Measurements from ENCODE around the gene LYPD5. TPM values are rescaled to one million over a fixed set of nuclear protein-coding genes. Genes with fewer than 3 reads are reported as not detected.
"Not testable (repeated sequence)": the region's sequence is repeated elsewhere in the genome, so short reads cannot be mapped to it uniquely, and the experiment has no call there.

Gene LYPD5, protein sequence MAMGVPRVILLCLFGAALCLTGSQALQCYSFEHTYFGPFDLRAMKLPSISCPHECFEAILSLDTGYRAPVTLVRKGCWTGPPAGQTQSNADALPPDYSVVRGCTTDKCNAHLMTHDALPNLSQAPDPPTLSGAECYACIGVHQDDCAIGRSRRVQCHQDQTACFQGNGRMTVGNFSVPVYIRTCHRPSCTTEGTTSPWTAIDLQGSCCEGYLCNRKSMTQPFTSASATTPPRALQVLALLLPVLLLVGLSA
- total RNA-seq (1 to 10 TPM; 2.3 to 7.1 TPM), polyA plus RNA-seq (ENCODE audit: insufficient read length in 2 of 2) (1 to 10 TPM; 7.3 to 8.5 TPM)
- long read RNA-seq, donor 1, partial matches to known transcripts, result 0 of 3 reads
- long read RNA-seq, donor 1, other reads (novel, unspliced or antisense), result 0 of 3 reads
- long read RNA-seq, donor 2, partial matches to known transcripts, result 0 of 1 reads
- long read RNA-seq, donor 2, other reads (novel, unspliced or antisense), result 0 of 1 reads
- long read RNA-seq, donor 3, partial matches to known transcripts, result 0 of 1 reads
- long read RNA-seq, donor 3, other reads (novel, unspliced or antisense), result 0 of 1 reads
- long read RNA-seq, donor 4, result 0 reads

GRCh38 chr19:43802216-43802951 is at the start of gene LYPD5:
TSS of gene LYPD5 (minus strand) at chr19:43802447. CDS start at chr19:43802380, 67 bp downstream.
- 78% methylated on average over 8 of the region's 12 CpGs for WGBS (ENCODE audit: insufficient coverage)
- no peak for DNase-seq (ENCODE audit: low read depth in 4 of 6, low spot score in 6 of 6)
- Histone ChIP-seq H3K4me1 (ENCODE audit: control insufficient read depth, insufficient read depth, low read length) (peaks cover 15% of the 10 kb centered on the region), H3K27ac (ENCODE audit: low read depth, low read length) (no peak within 1 kb of the TSS), H3K36me3 (ENCODE audit: control insufficient read depth, insufficient read depth, low read length) (no peaks in the 10 kb centered on the region), H3K27me3 (ENCODE audit: control insufficient read depth, insufficient read depth, low read length) (peaks cover 15% of the 10 kb centered on the region), H3K4me3 (ENCODE audit: low read depth, low read length) (no peak within 1 kb of the TSS), H3K9me3 (ENCODE audit: control insufficient read depth, insufficient read depth, low read length) (no peaks in the 10 kb centered on the region)

GRCh38 chr19:43848821-43849220 is 46.6 kb upstream of the LYPD5 start:
- no peaks in the 10 kb centered on the region for H3K4me1 ChIP-seq (ENCODE audit: control insufficient read depth, insufficient read depth, low read length)
- DNase-seq (ENCODE audit: low read depth in 4 of 6, low spot score in 6 of 6), result no peak
- H3K27ac ChIP-seq (ENCODE audit: low read depth, low read length), result no peak overlapping the region
- H3K4me3 ChIP-seq (ENCODE audit: low read depth, low read length), result no peak overlapping the region
- H3K36me3 ChIP-seq (ENCODE audit: control insufficient read depth, insufficient read depth, low read length), result peaks cover 3% of the 10 kb centered on the region
- no peaks in the 10 kb centered on the region for H3K27me3 ChIP-seq (ENCODE audit: control insufficient read depth, insufficient read depth, low read length)
- H3K9me3 ChIP-seq (ENCODE audit: control insufficient read depth, insufficient read depth, low read length), result peaks cover 49% of the 10 kb centered on the region

- H3K36me3 ChIP-seq (ENCODE audit: control insufficient read depth, insufficient read depth, low read length), result peaks cover 6% of the 10 kb centered on the region
- 100% methylated on average over 2 of the region's 4 CpGs for WGBS (ENCODE audit: insufficient coverage)
Observed at GRCh38 chr19:43847884-43848283, 45.6 kb upstream of the LYPD5 start.

DNA sequence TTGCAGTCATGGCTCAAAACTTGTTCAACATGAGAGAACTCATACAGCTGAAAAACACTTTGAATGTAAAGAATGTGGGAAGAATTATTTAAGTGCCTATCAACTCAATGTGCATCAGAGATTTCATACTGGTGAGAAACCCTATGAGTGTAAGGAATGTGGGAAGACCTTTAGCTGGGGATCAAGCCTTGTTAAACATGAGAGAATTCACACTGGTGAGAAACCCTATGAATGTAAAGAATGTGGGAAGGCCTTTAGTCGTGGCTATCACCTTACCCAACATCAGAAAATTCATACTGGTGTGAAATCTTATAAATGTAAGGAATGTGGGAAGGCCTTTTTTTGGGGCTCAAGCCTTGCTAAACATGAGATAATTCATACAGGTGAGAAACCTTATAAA is 45.0 kb upstream of the LYPD5 start:
- no CpG with 5 or more reads among the region's 1 CpG for WGBS (ENCODE audit: insufficient coverage)
- no peaks in the 10 kb centered on the region for H3K4me1 ChIP-seq (ENCODE audit: control insufficient read depth, insufficient read depth, low read length)
- peaks cover 8% of the 10 kb centered on the region for H3K36me3 ChIP-seq (ENCODE audit: control insufficient read depth, insufficient read depth, low read length)
- no peak overlapping the region for H3K4me3 ChIP-seq (ENCODE audit: low read depth, low read length)
- no peak for DNase-seq (ENCODE audit: low read depth in 4 of 6, low spot score in 6 of 6)
- no peaks in the 10 kb centered on the region for H3K27me3 ChIP-seq (ENCODE audit: control insufficient read depth, insufficient read depth, low read length)
- peaks cover 49% of the 10 kb centered on the region for H3K9me3 ChIP-seq (ENCODE audit: control insufficient read depth, insufficient read depth, low read length)
- H3K27ac ChIP-seq (ENCODE audit: low read depth, low read length), result no peak overlapping the region

More at GRCh38 chr19:43847884-43848283, 45.6 kb upstream of the LYPD5 start:
- no peak for DNase-seq (ENCODE audit: low read depth in 4 of 6, low spot score in 6 of 6)
- Histone ChIP-seq H3K4me1 (ENCODE audit: control insufficient read depth, insufficient read depth, low read length) (no peaks in the 10 kb centered on the region), H3K9me3 (ENCODE audit: control insufficient read depth, insufficient read depth, low read length) (peaks cover 50% of the 10 kb centered on the region), H3K27me3 (ENCODE audit: control insufficient read depth, insufficient read depth, low read length) (no peaks in the 10 kb centered on the region), H3K27ac (ENCODE audit: low read depth, low read length) (no peak overlapping the region), H3K4me3 (ENCODE audit: low read depth, low read length) (no peak overlapping the region)

- Histone ChIP-seq H3K4me1 (ENCODE audit: control insufficient read depth, insufficient read depth, low read length) (no peaks in the 10 kb centered on the region), H3K36me3 (ENCODE audit: control insufficient read depth, insufficient read depth, low read length) (peaks cover 28% of the 10 kb centered on the region), H3K27ac (ENCODE audit: low read depth, low read length) (no peak overlapping the region), H3K27me3 (ENCODE audit: control insufficient read depth, insufficient read depth, low read length) (no peaks in the 10 kb centered on the region), H3K9me3 (ENCODE audit: control insufficient read depth, insufficient read depth, low read length) (peaks cover 37% of the 10 kb centered on the region), H3K4me3 (ENCODE audit: low read depth, low read length) (no peak overlapping the region)
- no CpG with 5 or more reads among the region's 2 CpGs for WGBS (ENCODE audit: insufficient coverage)
- no peak for DNase-seq (ENCODE audit: low read depth in 4 of 6, low spot score in 6 of 6)
Observed at GRCh38 chr19:43842007-43842406, 39.8 kb upstream of the LYPD5 start.

- Histone ChIP-seq H3K36me3 (ENCODE audit: control insufficient read depth, insufficient read depth, low read length) (peaks cover 40% of the 10 kb centered on the region), H3K27me3 (ENCODE audit: control insufficient read depth, insufficient read depth, low read length) (no peaks in the 10 kb centered on the region), H3K9me3 (ENCODE audit: control insufficient read depth, insufficient read depth, low read length) (peaks cover 25% of the 10 kb centered on the region), H3K27ac (ENCODE audit: low read depth, low read length) (no peak overlapping the region), H3K4me3 (ENCODE audit: low read depth, low read length) (no peak overlapping the region), H3K4me1 (ENCODE audit: control insufficient read depth, insufficient read depth, low read length) (no peaks in the 10 kb centered on the region)
- no peak for DNase-seq (ENCODE audit: low read depth in 4 of 6, low spot score in 6 of 6)
Observed at GRCh38 chr19:43839139-43839538, 36.9 kb upstream of the LYPD5 start.

GRCh38 chr19:43826787-43827754 is 24.8 kb upstream of the LYPD5 start, which contains the start of gene ZNF283:
TSS of gene ZNF283 (plus strand) at chr19:43827321. CDS start at chr19:43833505, 6,184 bp downstream.
- Histone ChIP-seq H3K27ac (ENCODE audit: low read depth, low read length) (peak within 1 kb of the TSS; percentile 21), H3K27me3 (ENCODE audit: control insufficient read depth, insufficient read depth, low read length) (peaks cover under 1% of the 10 kb centered on the region), H3K4me1 (ENCODE audit: control insufficient read depth, insufficient read depth, low read length) (peaks cover 5% of the 10 kb centered on the region), H3K36me3 (ENCODE audit: control insufficient read depth, insufficient read depth, low read length) (peaks cover 18% of the 10 kb centered on the region), H3K4me3 (ENCODE audit: low read depth, low read length) (peak within 1 kb of the TSS; percentile 59), H3K9me3 (ENCODE audit: control insufficient read depth, insufficient read depth, low read length) (no peaks in the 10 kb centered on the region)
- 8% methylated on average over 46 of the region's 46 CpGs for whole genome bisulfite sequencing (ENCODE audit: insufficient coverage)
- peak; percentile 81 to 99 (median 88) for DNase-seq (ENCODE audit: low read depth in 4 of 6, low spot score in 6 of 6)

- H3K4me3 ChIP-seq (ENCODE audit: low read depth, low read length); DNase-seq (ENCODE audit: low read depth in 4 of 6, low spot score in 6 of 6); H3K36me3 ChIP-seq (ENCODE audit: control insufficient read depth, insufficient read depth, low read length); H3K27ac ChIP-seq (ENCODE audit: low read depth, low read length); H3K9me3 ChIP-seq (ENCODE audit: control insufficient read depth, insufficient read depth, low read length): not testable (repeated sequence)
- peaks cover 13% of the 10 kb centered on the region for H3K4me1 ChIP-seq (ENCODE audit: control insufficient read depth, insufficient read depth, low read length)
- H3K27me3 ChIP-seq (ENCODE audit: control insufficient read depth, insufficient read depth, low read length), result peaks cover 14% of the 10 kb centered on the region
- 50% methylated on average over 2 of the region's 4 CpGs for WGBS (ENCODE audit: insufficient coverage)
Observed at GRCh38 chr19:43824572-43824971, 22.3 kb upstream of the LYPD5 start.

DNA sequence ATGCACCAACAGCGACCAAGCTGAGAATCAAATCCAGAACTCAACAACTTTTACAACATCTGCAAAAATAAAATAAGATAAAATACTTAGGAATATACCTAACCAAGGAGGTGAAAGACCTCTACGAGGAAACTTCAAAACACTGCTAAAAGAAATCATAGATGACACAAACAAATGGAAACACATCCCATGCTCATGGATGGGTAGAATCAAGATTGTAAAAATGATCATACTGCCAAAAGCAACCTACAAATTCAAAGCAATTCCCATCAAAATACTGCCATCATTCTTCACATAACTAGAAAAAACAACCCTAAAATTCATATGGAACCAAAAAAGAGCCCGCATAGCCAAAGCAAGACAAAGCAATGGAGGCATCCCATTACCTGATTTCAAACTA is 21.6 kb upstream of the LYPD5 start:
- not testable (repeated sequence) for DNase-seq (ENCODE audit: low read depth in 4 of 6, low spot score in 6 of 6); H3K9me3 ChIP-seq (ENCODE audit: control insufficient read depth, insufficient read depth, low read length); H3K36me3 ChIP-seq (ENCODE audit: control insufficient read depth, insufficient read depth, low read length); H3K4me3 ChIP-seq (ENCODE audit: low read depth, low read length); H3K27ac ChIP-seq (ENCODE audit: low read depth, low read length)
- peaks cover 14% of the 10 kb centered on the region for H3K27me3 ChIP-seq (ENCODE audit: control insufficient read depth, insufficient read depth, low read length)
- peaks cover 13% of the 10 kb centered on the region for H3K4me1 ChIP-seq (ENCODE audit: control insufficient read depth, insufficient read depth, low read length)
- no CpG with 5 or more reads among the region's 3 CpGs for WGBS (ENCODE audit: insufficient coverage)
